ENCODE data around the gene KCTD4.

DNA sequence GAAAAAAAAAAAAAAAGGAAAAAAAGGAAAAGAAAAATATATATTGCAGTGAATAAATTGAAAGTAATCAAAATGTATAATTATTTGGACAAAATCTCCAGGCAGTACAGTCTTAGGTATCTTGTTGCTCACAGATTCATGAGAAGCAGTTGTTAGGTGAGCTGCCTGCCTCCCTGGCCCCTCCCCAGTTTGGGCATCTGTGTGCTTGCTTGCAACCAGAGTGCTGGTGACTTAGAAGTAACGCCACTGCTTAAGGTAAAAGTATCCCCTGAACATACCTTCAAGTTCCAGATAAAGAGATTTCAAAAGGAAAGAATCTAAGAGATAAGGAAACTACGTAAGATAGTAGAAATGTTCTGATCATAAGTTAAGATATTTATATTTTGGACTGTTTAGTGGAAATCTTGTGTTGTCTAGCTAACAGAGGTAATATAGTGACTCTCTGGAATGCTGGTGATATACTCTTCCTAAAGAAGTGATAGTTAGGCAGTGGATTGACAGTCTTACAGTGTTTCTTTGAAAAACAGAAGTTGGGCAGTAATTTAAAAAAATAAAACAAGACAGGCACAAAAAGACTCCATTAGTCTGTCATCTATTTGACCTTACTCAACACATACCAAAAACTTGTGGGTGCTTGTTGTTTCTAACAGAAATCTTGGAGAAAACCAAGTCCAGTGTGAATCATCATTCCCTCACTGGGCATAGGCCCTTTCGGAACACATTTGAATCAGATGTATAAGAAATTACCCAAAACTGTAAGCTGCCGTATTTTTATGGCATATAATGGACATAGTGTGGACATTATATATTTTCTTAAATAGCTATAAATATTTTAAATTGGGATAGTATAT is 38.3 kb upstream of the KCTD4 start:
- no peak for TF ChIP-seq TAF1 (IDR thresholded peaks at IDR 0.05; ENCODE audit: borderline replicate concordance, insufficient read depth, low read length)
- no peak for TF ChIP-seq POLR2AphosphoS5 (IDR thresholded peaks at IDR 0.05; ENCODE audit: low read depth, low read length)
- no peak for TF ChIP-seq SIN3A (IDR thresholded peaks at IDR 0.05; ENCODE audit: borderline replicate concordance, insufficient read depth, low read length)
